ENCODE measurements around the gene AP1G1. TPM values are rescaled to one million over a fixed set of nuclear protein-coding genes. Genes with fewer than 3 reads are reported as not detected.
"Not testable (repeated sequence)": the region's sequence is repeated elsewhere in the genome, so short reads cannot be mapped to it uniquely, and the experiment has no call there.

The AP1G1 gene
- total RNA-seq (2014; rRNA removed; shearing (Covaris generic)): 32.0 and 41.9 TPM in 2 replicates

- DNase-seq (ENCODE audit: low read depth): peak; percentile 97
These were observed at the start of gene AP1G1 for GRCh38 chr16:71808593-71809459. TSS of gene AP1G1 (minus strand) at chr16:71808834. CDS start at chr16:71789479, 19,355 bp downstream.

DNA sequence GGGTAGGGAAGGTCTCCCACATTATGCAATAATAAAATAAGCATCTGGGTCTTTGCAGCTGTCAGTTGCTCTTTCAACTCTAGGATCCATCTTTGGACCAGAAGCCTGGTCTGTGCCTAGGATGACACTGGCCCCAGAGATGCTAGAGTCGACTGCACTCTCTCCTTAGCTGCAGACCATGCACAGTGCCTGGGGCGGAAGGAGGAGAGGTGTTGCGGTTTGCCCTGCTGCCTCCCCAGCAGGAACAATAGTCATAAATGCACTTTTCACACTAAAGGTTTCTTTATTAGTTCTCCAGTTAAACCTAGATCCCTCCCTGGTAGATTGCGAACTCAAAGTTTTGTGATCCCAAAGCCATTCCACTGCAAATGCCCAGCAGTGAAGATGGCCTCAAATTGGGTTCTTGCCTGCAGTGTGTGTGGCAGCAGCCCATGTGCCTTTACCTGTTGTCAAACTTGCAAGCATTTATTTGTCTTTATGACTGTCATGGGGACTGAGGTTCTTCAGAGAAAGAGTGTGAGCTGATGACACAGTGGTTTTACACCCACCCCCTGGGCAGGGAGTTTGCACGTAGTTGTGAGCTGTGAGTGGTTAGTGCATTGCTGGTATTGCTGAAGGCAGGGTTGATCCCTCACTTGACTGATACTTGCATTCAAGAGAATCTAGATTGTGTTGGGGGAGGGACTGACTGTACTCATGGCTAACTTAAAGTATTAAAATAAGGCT, 47.5 kb upstream of the AP1G1 start:
- DNase-seq (ENCODE audit: low read depth): no peak

DNA sequence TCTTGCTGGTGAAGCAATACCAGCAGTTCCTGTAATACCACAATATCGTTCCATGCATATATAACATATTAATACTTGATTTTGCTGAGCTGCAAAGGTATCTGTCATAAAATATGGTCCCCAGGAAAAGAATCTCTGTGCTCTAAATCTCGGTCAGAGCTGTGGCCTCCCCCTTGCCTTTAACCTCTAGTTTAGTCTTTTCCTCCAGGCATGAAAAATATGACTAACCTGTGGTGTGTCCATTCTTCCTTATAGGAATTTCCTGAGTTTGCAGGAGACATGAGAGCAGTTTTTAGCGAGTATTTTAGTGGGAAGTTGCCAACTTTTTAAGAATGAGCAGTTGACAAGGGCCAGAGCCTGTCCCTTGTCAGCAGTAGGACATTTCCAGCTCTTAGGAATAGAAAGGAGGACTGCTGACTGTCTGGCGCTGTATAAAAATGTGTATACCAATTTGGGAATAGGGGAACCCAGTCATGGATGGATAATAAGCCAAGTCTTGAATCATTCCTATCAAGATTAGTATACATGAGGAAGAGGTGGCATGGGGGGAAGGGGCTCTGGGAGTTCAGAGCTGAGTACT, 45.8 kb upstream of the AP1G1 start:
- no peak for DNase-seq (ENCODE audit: low read depth)

GRCh38 chr16:71853413-71853812, 44.8 kb upstream of the AP1G1 start:
- no peak for DNase-seq (ENCODE audit: low read depth)

DNA sequence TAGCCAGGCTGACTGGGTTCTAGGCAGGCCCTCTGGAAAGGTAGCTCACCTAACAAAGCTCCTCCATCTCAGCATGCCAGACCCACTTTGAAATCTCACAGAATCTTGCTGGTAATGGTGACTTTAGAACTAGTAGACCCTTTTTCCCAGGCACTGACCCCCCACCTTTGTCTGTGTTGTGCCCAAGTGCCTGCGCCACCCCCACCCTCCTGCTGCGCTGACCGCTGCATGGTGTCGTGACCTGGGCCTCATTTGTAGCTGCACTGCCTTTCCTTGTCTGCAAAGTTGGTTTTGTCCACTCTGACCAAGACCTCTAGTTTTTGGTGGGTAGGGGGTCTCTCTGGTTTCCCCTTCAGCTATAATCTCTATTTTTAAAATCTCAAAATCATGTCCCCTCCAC, 43.9 kb upstream of the AP1G1 start:
- no peak for DNase-seq (ENCODE audit: low read depth)

GRCh38 chr16:71852158-71852557, 43.5 kb upstream of the AP1G1 start:
- DNase-seq (ENCODE audit: low read depth): no peak

DNA sequence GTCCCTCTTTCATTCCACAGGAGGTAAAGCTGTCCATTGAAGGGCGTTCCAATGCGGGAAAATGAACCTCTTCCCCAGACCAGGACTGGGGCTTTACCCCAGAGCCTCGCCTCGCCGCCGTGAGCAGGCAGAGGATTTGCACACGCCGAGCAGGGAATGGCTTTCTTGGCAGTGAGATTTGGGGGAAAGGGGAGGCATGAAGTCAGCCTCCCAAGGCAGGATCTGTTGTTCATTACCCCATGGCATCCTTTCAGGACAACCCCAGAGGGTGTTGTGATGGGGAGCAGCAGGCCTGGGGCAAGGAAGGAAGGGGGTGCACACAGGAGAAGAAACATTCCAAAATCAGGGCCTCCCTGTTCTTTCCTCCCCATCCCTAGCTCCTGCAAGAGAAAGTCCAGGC, 43.1 kb upstream of the AP1G1 start:
- no peak for DNase-seq (ENCODE audit: low read depth)

GRCh38 chr16:71848622-71849021, 40.0 kb upstream of the AP1G1 start:
- DNase-seq (ENCODE audit: low read depth): no peak

DNA sequence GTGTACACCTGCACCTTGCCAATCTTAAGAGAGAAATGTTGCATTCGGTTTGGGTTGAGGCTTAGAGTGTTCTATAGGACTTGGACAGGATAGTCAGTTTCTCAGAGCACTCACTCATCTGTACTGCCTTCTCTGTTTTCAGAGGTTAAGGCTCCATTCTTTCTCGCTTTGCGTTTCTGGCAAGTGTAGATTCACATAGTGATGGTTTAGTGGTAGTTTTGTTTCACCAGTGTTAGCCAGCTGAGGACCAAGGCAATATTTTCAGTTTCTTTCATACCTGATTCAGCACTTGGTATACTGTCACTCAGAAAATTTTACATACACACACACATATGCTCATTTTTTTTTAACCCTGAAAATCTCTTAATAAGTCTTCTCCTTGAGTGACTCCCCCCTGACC, 38.5 kb upstream of the AP1G1 start:
- no peak for DNase-seq (ENCODE audit: low read depth)

DNA sequence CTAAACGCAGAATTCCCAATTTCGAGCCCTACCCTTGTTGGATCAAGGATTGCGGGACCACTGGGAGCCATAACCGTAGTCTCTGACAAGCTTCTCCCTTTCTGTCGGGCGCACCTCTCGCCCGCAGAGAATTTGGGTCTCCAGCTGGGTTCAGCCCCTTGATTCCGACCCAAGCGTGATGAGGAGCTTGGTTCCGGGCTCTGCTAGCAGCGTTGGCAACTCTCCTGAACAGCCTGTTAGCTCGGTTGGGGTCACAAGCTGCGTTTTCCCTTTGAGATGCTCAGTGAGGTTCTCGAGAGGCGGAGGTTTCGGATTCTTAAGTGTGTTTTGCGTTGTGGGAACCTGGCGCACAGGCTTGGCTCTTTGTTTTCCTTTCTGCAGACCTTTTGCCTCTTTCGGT, 37.8 kb upstream of the AP1G1 start:
- no peak for DNase-seq (ENCODE audit: low read depth)

DNA sequence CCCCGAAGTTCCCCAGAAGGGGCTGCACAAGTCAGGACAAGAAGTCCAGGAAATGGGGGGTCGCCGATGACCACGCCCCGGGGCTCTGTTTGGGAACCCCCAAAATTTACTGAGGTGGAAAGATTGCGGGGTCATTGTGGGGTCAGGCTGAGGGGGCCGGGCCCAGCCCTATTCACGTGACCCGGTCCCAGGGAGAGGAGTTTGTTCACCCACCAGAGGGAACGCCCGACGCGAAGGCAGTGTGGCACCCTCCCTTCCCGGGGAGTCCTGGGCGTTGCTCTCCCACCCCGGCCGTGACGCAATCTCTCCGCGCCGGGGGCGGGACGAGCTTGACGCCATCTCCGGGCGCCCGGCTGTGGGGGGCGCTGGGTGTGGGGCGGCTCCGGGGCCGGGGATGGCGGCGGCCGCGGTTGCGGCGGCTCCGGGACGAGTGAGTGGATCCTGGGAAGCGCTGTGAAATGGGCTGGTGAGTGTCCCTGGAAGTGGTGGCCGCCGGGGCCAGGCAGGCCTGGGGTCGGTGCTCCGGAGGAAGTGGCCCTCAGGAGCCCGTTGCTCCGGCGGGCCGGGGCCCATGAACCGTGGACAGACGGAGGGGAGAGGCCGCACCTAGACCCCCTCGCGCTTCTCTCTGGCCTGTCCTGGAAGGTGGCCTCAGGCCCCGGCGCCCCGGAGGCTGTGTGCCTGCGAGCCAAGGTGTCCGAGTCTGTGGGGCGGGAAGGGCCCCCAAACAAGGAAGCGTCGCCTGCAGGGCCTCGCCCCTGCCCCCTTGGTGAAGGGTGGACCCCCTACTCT, 37.2 kb upstream of the AP1G1 start, which contains the start of gene ATXN1L:
Gene ATXN1L, plus strand, starts transcription at position 338 of the 792 bp plus-strand sequence. CDS start 3,765 bp downstream, outside the sequence.
- DNase-seq (ENCODE audit: low read depth): peak; percentile 93

DNA sequence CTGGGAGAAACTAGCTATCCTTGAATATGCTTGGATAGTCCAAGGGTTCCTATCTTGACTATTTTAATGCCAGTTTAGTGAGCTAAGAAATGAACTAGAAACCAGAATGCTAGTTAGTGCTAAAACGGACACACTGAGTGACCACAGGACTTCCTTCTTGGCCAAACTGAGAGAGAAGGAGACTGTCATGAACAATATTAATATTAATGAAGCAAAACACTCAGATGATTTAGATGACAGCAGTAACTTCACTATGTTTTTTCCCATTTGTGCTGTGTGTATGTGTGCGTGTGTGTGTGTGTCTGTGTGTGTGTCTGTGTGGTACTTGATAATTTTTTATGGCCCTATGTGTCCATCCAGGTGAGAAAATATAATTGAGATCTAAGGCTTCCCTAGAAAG, 34.9 kb upstream of the AP1G1 start:
- no peak for DNase-seq (ENCODE audit: low read depth)

DNA sequence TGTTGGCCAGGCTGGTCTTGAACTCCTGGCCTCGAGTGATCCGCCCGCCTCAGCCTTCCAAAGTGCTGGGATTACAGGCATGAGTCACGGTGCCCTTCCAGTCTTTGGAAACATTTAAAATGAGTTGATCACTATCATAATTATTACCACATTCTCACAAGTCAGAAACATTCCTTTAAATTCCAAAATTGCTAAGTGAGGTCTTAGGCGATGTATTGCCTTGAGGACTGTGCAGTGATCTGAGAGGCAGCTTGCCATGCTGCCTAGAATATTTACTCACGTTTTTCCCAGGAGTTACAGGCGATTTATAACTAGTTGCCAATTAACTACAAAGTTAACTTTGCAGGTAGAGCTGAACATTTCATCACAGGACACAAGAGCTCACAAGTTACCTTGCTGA, 31.4 kb upstream of the AP1G1 start:
- DNase-seq (ENCODE audit: low read depth): no peak

DNA sequence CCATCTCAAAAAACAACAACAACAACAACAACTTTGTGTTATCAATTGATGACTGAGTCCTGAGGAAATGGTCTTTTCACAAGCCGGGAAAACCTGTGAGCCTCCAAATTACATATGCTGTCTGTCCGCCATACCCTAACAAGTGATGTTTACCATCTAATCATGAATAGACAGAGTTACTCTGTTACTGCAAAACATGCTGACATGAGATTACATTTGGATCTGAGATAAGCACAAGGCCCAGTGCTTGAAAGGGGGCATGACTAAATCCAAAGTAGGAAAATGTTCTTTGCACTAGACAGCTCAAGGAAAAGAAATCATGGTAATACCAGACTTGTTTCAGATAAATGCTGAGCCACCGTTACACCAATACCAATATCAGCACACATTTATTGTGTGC, 28.5 kb upstream of the AP1G1 start:
- no peak for DNase-seq (ENCODE audit: low read depth)

- DNase-seq (ENCODE audit: low read depth): no peak
These were observed 25.7 kb upstream of the AP1G1 start for GRCh38 chr16:71834291-71834690.

DNA sequence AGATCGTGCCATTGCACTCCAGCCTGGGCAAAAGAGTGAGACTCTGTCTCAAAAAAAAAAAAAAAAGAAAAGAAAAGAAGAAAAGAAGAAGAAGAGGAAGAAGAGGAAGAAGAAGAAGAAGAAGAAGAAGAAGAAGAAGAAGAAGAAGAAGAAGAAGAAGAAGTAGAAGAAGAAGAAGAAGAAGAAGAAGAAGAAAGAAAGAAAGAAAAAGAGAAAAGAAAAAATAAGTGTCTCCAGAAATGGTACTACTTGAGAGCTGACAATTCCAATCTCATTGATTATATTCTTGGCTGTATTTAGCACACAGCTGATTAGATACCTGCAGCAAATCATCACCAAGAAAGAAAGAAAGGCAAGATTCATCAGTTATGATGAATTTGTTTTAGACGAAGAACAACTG, 23.5 kb upstream of the AP1G1 start:
- not testable (repeated sequence) for DNase-seq (ENCODE audit: low read depth)

DNA sequence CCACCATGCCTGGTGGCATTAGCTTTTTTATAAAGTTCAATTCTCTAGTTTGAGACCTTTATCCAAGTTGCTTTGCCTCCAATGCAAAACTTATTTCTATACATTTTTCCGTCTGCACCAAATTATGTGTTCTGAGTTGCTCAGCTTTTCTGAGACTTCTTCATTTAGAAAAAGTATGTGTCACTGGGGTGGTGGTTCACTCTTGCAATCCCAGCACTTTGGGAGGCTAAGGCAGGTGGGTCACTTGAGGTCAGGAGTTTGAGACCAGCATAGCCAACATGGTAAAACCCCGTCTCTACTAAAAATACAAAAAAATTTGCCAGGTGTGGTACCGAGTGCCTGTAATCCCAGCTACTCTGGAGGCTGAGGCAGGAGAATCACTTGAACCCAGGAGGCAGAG, 23.1 kb upstream of the AP1G1 start:
- DNase-seq (ENCODE audit: low read depth): not testable (repeated sequence)

GRCh38 chr16:71830359-71830758, 21.7 kb upstream of the AP1G1 start:
- DNase-seq (ENCODE audit: low read depth): no peak

DNA sequence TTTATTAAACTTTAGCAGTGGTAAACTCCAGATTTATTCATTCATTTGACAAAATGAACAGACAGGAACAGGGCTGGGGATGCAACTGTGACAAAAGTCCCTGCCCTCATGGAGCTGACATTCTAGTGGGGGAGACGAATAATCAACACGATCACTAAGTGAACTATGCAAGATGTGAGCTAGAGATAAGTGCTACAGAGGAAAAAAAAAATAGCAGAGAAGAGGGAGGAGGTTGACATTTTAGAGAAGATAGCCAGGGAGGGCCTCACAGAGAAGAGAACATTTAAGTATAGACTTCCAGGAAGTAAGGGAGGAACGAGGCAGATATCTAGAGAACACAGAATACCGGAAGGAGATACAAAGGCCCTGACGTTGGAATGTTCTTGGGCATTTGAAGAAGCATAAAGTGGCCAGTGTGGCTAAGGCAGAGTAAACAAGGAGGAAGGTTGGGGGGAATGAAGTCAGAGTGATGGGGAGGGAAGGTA, 17.9 kb upstream of the AP1G1 start:
- DNase-seq (ENCODE audit: low read depth): no peak

- not testable (repeated sequence) for DNase-seq (ENCODE audit: low read depth)
These were observed 8.5 kb upstream of the AP1G1 start for GRCh38 chr16:71817155-71817500.

DNA sequence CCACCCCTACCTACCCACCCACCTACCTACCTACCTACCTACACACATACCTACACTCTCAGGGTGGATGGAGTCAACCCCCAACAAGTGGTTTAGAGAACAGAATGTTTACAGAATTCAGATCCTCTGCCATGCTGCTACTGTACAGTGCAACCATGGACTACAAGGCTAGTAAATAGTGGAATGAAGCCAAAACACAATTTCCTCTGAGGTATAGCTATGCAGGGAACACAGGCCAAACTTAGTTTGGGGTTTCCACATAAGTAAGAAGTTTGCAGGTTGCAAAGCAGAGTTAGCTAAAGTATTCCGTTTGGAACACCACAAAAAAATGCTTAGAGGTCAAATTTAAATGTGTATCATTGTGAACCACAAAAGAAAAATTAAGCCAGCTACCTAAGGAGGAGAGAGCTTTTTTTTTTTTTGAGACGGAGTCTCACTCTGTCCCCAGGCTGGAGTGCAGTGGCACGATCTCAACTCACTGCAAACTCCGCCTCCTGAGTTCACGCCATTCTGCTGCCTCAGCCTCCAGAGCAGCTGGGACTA, 2.7 kb upstream of the AP1G1 start:
- DNase-seq (ENCODE audit: low read depth): no peak

Data from Daoy (cell line).